KG1 (cell line): ENCODE results near the gene APOF.
A peak's percentile ranks its signal among the peaks of the same experiment; 100 is the strongest.
"Not testable (repeated sequence)": the region's sequence is repeated elsewhere in the genome, so short reads cannot be mapped to it uniquely, and the experiment has no call there.

Experiments used
- DNase-seq: peaks from one replicate; lab custom pipeline; 2025; lab: John Stamatoyannopoulos, UW

APOF gene

GRCh38 chr12:56332512-56333196, 30.0 kb downstream of the APOF start:
- DNase-seq, result no peak

- no peak for DNase-seq
These were observed 31.6 kb downstream of the APOF start for GRCh38 chr12:56330936-56331490.

- DNase-seq, result no peak
These were observed 36.1 kb downstream of the APOF start for GRCh38 chr12:56326533-56326932.

DNA sequence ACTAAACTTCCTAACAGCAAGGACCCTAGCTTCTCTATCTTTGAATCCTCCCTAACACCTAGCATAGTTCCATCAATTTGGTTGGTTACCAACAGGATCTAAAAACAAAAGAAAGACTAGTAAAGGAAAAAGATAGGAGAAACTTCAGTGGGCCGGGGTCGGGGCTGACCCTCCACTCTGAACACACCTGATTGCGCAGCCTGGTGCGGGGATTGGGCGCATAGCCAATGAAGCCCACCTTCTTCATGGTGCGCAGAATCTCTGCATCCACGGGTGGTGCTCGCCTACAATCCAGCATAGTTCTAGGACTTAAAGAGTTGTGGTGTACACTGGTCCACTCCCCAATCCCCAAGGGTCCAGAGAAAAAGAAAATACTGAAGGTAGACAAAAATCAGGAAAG, 36.5 kb downstream of the APOF start:
- no peak for DNase-seq

DNA sequence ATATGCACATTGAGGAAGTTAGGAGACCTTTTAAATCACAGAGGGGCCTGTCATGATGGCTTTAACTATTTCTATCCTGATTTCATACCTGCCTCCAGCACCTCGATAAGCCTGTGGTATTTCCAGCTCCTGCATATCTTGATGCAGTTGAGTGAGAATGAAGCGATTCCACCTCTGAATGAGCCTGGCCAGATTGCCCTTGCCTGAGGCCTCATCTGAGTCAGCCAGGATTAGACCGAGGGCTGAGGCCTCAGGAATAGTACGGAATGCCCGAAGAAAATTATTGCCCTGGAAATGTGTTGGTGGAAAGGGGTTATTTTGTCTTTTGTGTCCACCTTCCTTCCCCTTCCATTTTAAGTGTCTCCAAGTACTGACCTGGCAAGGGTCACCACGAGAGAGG, 38.5 kb downstream of the APOF start:
- DNase-seq, result no peak

- not testable (repeated sequence) for DNase-seq
These were observed 41.0 kb downstream of the APOF start for GRCh38 chr12:56321610-56322009.

DNA sequence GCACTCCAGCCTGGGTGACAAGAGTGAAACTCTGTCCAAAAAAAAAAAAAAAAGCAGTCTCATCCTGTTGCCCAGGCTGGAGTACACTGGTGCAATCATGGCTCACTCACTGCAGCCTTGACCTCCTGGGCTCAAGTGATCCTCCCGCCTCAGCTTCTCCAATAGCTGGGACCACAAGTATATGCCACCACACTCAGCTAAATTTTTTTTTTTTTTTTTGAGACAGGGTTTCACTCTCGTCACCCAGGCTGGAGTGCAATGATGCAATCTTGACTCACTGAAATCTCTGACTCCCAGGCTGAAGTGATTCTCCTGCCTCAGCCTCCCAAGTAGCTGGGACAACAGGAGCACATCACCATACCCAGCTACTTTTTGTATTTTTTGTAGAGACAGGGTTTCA, 41.6 kb downstream of the APOF start:
- no peak for DNase-seq

DNA sequence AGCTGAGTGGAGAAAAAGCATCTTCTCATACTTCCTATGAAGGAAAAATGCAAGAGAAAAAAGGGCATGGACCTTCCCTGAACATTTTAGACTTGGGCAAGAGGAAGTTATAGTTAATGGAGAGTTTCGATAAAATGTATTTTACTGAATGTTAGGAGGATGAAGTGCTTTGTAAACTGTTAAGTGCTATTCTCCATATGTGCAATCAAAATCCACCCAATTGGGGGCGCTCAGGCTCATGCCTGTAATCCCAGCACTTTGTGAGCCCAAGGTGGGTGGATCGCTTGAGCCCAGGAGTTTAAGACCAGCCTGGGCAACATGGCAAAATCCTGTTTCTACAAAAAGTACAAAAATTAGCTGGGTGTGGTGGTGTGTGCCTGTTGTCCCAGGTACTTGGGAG, 45.0 kb downstream of the APOF start:
- no peak for DNase-seq

DNA sequence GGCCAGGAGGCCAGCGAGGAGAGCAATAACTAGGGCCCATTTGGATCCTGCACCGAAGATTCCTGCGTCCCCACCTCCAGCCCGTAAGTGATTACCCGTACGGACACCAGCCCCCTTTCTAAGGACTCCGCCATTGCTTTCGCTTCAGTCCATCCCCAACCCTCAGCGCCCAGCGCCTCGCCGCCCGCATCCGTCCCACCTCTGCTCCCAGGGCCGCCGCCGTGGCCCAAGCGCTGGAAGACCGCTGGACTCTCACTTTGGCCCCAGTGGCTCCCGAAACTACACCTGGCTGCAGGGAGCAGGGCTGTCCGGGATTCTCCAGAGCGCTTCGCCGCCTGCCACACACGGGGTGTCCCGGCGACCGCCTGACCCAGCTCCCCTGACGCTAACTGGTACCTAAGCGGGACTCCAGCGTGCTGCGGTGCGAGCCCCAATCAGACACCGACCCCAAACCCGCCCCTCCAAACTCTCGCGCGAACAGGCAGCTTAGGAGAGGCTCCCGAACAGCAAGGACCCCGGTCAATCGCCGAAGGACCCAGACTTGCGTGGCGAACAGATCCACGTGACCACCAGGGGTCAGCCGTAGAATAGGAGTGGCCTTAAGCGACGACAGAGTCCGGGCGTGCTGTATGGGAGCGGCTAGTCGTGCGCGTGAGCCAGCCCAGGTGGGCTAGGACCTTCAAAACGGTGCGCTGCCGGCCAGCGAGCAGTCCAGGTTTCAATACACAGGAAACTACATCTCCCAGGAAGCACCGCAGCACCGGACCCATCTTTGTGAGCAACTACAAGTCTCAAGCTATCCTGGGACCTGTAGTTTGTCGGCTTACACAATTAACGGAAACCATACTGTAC, 46.8 kb downstream of the APOF start, which contains the start of gene CNPY2:
TSS of gene CNPY2 (minus strand) at position 367 of the 852 bp plus-strand sequence. CDS start 771 bp downstream, outside the sequence.
- DNase-seq, result peak; percentile 43

DNA sequence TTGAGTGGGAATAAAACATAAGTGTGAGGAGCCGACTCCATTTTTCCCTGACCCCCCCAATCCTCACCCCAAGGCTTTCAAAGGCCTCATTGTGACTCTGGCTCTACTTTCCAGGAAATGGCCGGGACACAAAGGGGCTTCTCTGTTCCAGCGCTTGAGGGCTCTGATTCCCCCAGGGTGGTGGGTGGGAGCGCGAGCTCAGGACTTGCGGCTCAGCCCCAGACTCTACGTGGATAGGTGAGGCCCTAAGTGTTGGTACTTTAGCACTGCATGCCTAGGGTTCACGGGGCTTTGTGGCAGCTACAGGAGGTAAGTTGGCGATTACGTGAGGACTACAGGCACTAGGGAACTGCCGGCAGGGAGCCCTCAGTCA, 47.4 kb downstream of the APOF start:
- no peak for DNase-seq

DNA sequence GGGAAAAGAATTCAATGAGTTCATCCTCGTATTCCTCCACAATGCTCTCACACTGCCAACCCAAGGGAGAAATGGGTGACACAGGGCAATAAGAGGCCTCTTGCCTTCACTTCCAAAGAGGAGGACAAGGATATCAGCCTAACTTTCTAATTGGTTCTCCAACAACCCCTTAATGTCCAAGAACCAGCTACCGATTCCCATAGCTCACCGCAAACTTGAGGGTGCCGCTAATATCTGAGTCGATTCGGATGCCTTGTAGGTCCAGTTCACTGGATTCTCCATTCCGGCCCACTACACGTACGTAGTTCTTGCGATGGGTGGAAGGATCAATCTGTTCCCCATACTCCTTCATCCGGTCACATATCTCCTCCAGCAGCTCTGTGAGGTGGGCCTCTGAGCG, 51.7 kb downstream of the APOF start:
- no peak for DNase-seq
